Heart right ventricle (tissue), 16 donors: Measurements from ENCODE around the gene ANLN. TPM values are rescaled to one million over a fixed set of nuclear protein-coding genes. Genes with fewer than 3 reads are reported as not detected.
"Not testable (repeated sequence)": the region's sequence is repeated elsewhere in the genome, so short reads cannot be mapped to it uniquely, and the experiment has no call there.

Experiments
- ATAC-seq, 8 donors: fragments of 200-7000 bp; cut with Tn5 transposase; one replicate each; pipeline ENCODE4 v1.9.1; 2020; ENCODE audit warnings: mild to moderate bottlenecking in 8 of 8, moderate library complexity in 8 of 8, moderate number of reproducible peaks in 1 of 8
- DNase-seq, 2 donors: peaks; one replicate each; pipeline ENCODE4 v3.0.0-alpha.2; 2020
- H3K27ac ChIP-seq, 10 donors: fragments of 200-600 bp; sonication (generic) in 2 of 10; one replicate each; pipeline versions ENCODE4 v1.5.0 to v1.8.0; 2020 to 2022; ENCODE audit warnings: mild to moderate bottlenecking in 3 of 10
- H3K27me3 ChIP-seq, 7 donors: fragments of 200-600 bp; one replicate each; pipeline ENCODE4 v1.8.0; 2021 to 2022; ENCODE audit warnings: mild to moderate bottlenecking in 2 of 7
- H3K36me3 ChIP-seq, 9 donors: fragments of 200-600 bp; sonication (generic) in 1 of 9; one replicate each; pipeline versions ENCODE4 v1.5.0 to v1.8.0; 2020 to 2022; ENCODE audit warnings: mild to moderate bottlenecking in 2 of 9
- H3K4me1 ChIP-seq, 9 donors: fragments of 200-600 bp; sonication (generic) in 1 of 9; one replicate each; pipeline versions ENCODE4 v1.5.0 to v1.8.0; 2020 to 2022; ENCODE audit warnings: mild to moderate bottlenecking in 4 of 9
- H3K4me3 ChIP-seq, 10 donors: fragments of 200-600 bp; sonication (generic) in 2 of 10; one replicate each; pipeline versions ENCODE4 v1.5.0 to v1.8.0; 2020 to 2022; ENCODE audit warnings: mild to moderate bottlenecking in 7 of 10, moderate library complexity in 2 of 10
- H3K9me3 ChIP-seq, 11 donors: fragments of 200-600 bp in 10 of 11; sonication (generic) in 2 of 11; one replicate each; pipeline versions ENCODE4 v1.5.0 to v1.8.0; 2013 to 2022; ENCODE audit warnings: mild to moderate bottlenecking in 2 of 11, control low read depth in 1 of 11, moderate library complexity in 1 of 11
- CTCF ChIP-seq, 9 donors: fragments of 200-600 bp; sonication (generic) in 2 of 9; IDR thresholded peaks; one replicate each; pipeline versions ENCODE4 v1.5.0 to v1.8.0; 2021 to 2022; ENCODE audit warnings: antibody characterized with exemption in 9 of 9, mild to moderate bottlenecking in 5 of 9, moderate library complexity in 1 of 9
- WGBS, 2 donors: extraction: QIAGEN DNeasy Blood & Tissue Kit; methylation state at CpG; one replicate each; pipeline ENCODE4 v1.1.7; 2013; ENCODE audit warnings: inconsistent platforms in 1 of 2; 5-methylcytosine and 5-hydroxymethylcytosine counted together
- intact Hi-C, 10 donors: fragments of 100-400 bp; cut with DNase I; formaldehyde crosslinking; loops; one replicate each; pipeline versions ENCODE4 v1.11.1 to v1.14.2; 2022
- polyA plus RNA-seq, 2 donors: library from polyadenylated mRNA; stranded (reverse); fragments of 200-250 nt; gene quantifications; one replicate each; pipeline ENCODE4 v1.2.3, GENCODE V29; 2013
- total RNA-seq, 10 donors: library from RNA; stranded (reverse); fragmentation: NEBNext Ultra II Directional in 3 of 10; extraction: Animal tissue kit (Norgen Biotek cat#: 25700) in 3 of 10; gene quantifications; one replicate each; pipeline versions ENCODE4 v1.2.1 to v1.2.4, GENCODE V29; 2021 to 2023
- donor health status: Arrhythmogenic right ventricular cardiomyopathy.
- donor health status: ischemic (EF 13 %, LVEDD 7.1; RV severe dilation, severe dysfunction).
- donor health status: healthy with polysubstance abuse.
- donor health status: DM: no; HTN: yes; CAD: no.
- donor health status: DM: no; HTN: no; CAD: no.
- donor health status: ischemic (EF 25% LVEDD 6.9; RV normal size, moderate dysfunction).
- donor health status: ischemic (EF 25% LVEDD 5.7; RV mildly dilated, moderate dysfunction).
- donor health status: healthy.
- donor health status: DM: yes; HTN: yes; CAD: no.
- donor health status: Ischemic cardiomyopathy.
- donor health status: ischemic (EF 35%, LVEDD 5.7; RV mildly dilated, moderate dysfunction).
- donor health status: nonischemic (EF 11% LVEDD 7.7; RV severe dilation, severe dysfunction).
- donor health status: DM: yes; HTN: yes; CAD: no.
- donor health status: PGD.
- donor health status: ischemic (EF 29% LVEDD 5.4; RV normal size, mild dysfunction).
- donor health status: nonischemic (EF 23%, LVEDD 6.1; RV moderate dilation, normal function).

ANLN gene
- total and polyA plus RNA-seq, 12 donors: 0.38 to 13.4 (median 1.9) TPM

DNA sequence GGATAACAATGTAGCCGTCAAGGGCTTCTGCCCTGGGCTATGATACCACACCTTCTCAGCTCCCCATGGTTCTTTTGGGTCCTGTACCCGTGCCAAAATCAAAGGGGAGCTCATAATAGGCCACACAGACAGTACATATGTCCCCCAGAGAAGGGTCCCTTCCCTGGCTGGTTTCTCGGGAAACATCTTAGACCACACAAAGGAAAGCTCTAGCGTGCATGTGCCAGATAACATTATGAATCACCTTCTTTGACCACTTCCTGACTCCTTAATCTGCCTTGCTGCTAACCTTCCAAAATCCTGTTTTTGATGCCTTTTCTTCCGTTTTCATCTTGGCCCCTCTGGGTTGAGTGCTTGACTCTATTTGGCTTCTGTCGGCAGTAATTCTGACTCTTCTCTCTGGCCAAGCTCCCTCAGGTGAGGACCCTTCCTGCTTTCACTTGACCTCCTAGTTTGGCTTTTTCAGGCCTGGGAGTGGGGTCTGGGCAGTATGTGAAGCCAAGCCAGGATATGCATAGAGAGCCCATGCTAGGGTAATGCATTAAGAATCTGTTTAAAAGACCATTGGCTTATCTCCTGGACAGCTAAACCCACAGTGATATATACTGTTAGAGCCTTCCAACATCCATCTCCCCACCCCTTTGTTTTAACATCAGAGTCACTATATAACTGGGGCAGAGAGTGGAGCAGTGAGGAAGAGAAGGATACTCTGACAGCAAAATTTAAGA, 84.8 kb downstream of the ANLN start:
- no peak for ATAC-seq
- 41 to 59% methylated on average over 6 of the region's 6 CpGs for WGBS, 2 donors
- peaks cover 0 to 10% (median 0%) of the 10 kb centered on the region in 11 donors for H3K9me3 ChIP-seq
- H3K27me3 ChIP-seq: no peaks in the 10 kb centered on the region
- DNase-seq: no peak
- intact Hi-C loops: loop anchor here in 1 of 10 donors (5.0 kb wide), 1 partner anchor 708 kb away; no protein-coding TSS in a partner anchor
- H3K4me1 ChIP-seq: peaks cover 0 to 6% (median 0%) of the 10 kb centered on the region in 9 donors
- no peaks in the 10 kb centered on the region for H3K36me3 ChIP-seq
- H3K27ac ChIP-seq: no peak overlapping the region
- H3K4me3 ChIP-seq: no peak overlapping the region
- TF ChIP-seq CTCF (IDR thresholded peaks at IDR 0.05): no peak

DNA sequence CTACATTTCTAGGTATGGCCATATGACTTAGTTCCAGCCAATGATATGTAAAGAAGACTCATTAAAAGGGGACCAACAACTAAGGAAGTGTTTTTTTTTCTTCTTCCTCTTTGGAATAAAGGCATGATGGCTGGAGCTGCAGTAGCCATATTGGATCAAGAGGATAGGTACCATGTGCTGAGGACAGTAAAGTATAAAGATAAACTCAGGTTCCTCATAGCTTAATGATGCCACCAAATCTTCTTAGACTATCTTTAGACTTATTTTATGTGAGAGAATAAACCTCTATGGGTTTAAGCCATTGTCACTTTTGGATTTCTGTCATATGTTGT, 85.3 kb downstream of the ANLN start:
- TF ChIP-seq CTCF (IDR thresholded peaks at IDR 0.05): no peak
- no peaks in the 10 kb centered on the region for H3K27me3 ChIP-seq
- peaks cover 0 to 6% (median 0%) of the 10 kb centered on the region in 9 donors for H3K4me1 ChIP-seq
- ATAC-seq (no peak), DNase-seq (no peak)
- intact Hi-C loops: no loop called here
- no peaks in the 10 kb centered on the region for H3K36me3 ChIP-seq
- peaks cover 0 to 11% (median 0%) of the 10 kb centered on the region in 11 donors for H3K9me3 ChIP-seq
- H3K4me3 ChIP-seq: no peak overlapping the region
- H3K27ac ChIP-seq: no peak overlapping the region

GRCh38 chr7:36475381-36475780, 85.7 kb downstream of the ANLN start:
- H3K27me3 ChIP-seq: no peaks in the 10 kb centered on the region
- peaks cover 0 to 14% (median 0%) of the 10 kb centered on the region in 11 donors for H3K9me3 ChIP-seq
- ATAC-seq: no peak
- DNase-seq: no peak
- H3K27ac ChIP-seq: no peak overlapping the region
- no peak for TF ChIP-seq CTCF (IDR thresholded peaks at IDR 0.05)
- no peak overlapping the region for H3K4me3 ChIP-seq
- intact Hi-C loops: no loop called here
- WGBS, 2 donors: 88 to 91% methylated on average over 3 of the region's 3 CpGs
- H3K36me3 ChIP-seq: no peaks in the 10 kb centered on the region
- peaks cover 0 to 6% (median 0%) of the 10 kb centered on the region in 9 donors for H3K4me1 ChIP-seq

GRCh38 chr7:36478745-36479144, 89.1 kb downstream of the ANLN start:
- H3K27ac ChIP-seq: no peak overlapping the region
- H3K4me3 ChIP-seq: no peak overlapping the region
- WGBS, 2 donors: 83 to 94% methylated on average over 2 of the region's 2 CpGs
- no peak for DNase-seq
- no peaks in the 10 kb centered on the region for H3K36me3 ChIP-seq
- H3K4me1 ChIP-seq: peaks cover 0 to 6% (median 0%) of the 10 kb centered on the region in 9 donors
- no peak for ATAC-seq
- intact Hi-C loops: no loop called here
- H3K9me3 ChIP-seq: peaks cover 0 to 25% (median 3%) of the 10 kb centered on the region in 11 donors
- TF ChIP-seq CTCF (IDR thresholded peaks at IDR 0.05): no peak
- peaks cover 0 to 5% (median 0%) of the 10 kb centered on the region in 7 donors for H3K27me3 ChIP-seq

DNA sequence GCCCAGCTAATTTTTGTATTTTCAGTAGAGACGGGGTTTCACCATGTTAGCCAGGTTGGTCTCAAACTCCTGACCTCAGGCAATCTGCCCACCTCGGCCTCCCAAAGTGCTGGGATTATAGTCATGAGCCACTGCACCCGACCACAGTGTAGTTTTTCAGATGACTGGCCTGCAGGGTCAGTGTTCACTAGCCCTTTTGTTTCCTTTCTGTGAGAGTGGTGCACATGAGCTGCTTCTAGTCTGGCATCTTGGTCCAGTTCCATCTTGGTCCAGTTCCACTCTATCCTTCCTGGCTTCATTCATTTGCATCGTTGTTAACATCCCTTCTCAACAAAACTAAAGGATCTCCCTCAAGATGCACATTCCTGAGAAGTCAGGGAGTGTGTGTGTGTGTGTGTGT, 94.2 kb downstream of the ANLN start:
- H3K4me3 ChIP-seq, H3K27me3 ChIP-seq, DNase-seq, H3K36me3 ChIP-seq, H3K27ac ChIP-seq, H3K4me1 ChIP-seq, ATAC-seq: not testable (repeated sequence)
- 79 to 88% methylated on average over 4 of the region's 4 CpGs for WGBS, 2 donors
- H3K9me3 ChIP-seq: peaks cover 0 to 26% (median 0%) of the 10 kb centered on the region in 11 donors
- intact Hi-C loops: loop anchor here in 3 of 10 donors (10.0 kb wide), 4 partner anchors 181 to 711 kb away; no protein-coding TSS in a partner anchor
